MCF 10A (cell line): ENCODE results near the gene VASN. TPM values are rescaled to one million over a fixed set of nuclear protein-coding genes. Genes with fewer than 3 reads are reported as not detected.

Experiments
- BruUV-seq: library from RNA; stranded (reverse); fragments of 400-500 nt; replicated peaks from 2 replicates; lab custom pipeline; 2021; lab: Mats Ljungman, UMichigan
- CTCF ChIA-PET: fragments of 300-600 bp; sonication (Branson Sonifier 250); formaldehyde crosslinking; extraction: SDS; loops from one replicate; lab custom pipeline; 2021; ENCODE audit warnings: antibody characterized with exemption, inconsistent platforms; lab: Yijun Ruan, JAX
- POLR2A ChIA-PET: fragments of 300-600, 350-650 bp; sonication (Branson Sonifier 250); formaldehyde crosslinking; extraction: SDS; loops from one replicate; lab custom pipeline; 2020; ENCODE audit warnings: antibody characterized with exemption, inconsistent platforms; lab: Yijun Ruan, JAX
- DNase-seq: peaks from one replicate; pipeline ENCODE4 v3.0.0-alpha.2; 2018; ENCODE audit not compliant: unreplicated experiment
- H3K27ac Mint-ChIP-seq: one replicate; pipeline ENCODE4 v1.8.0; 2022; ENCODE audit warnings: mild to moderate bottlenecking, low read depth, mixed read lengths; ENCODE audit not compliant: unreplicated experiment
- H3K27me3 Mint-ChIP-seq: one replicate; pipeline ENCODE4 v1.8.0; 2022; ENCODE audit warnings: mixed read lengths; ENCODE audit not compliant: insufficient read depth, unreplicated experiment
- H3K36me3 Mint-ChIP-seq: one replicate; pipeline ENCODE4 v1.8.0; 2022; ENCODE audit warnings: mild to moderate bottlenecking, moderate library complexity, mixed read lengths; ENCODE audit not compliant: insufficient read depth, unreplicated experiment
- H3K4me1 Mint-ChIP-seq: one replicate; pipeline ENCODE4 v1.8.0; 2022; ENCODE audit warnings: mixed read lengths; ENCODE audit not compliant: insufficient read depth, unreplicated experiment
- H3K4me3 Mint-ChIP-seq: one replicate; pipeline ENCODE4 v1.8.0; 2022; ENCODE audit warnings: mild to moderate bottlenecking, moderate library complexity, mixed read lengths; ENCODE audit not compliant: unreplicated experiment
- H3K9me3 Mint-ChIP-seq: one replicate; pipeline ENCODE4 v1.8.0; 2022; ENCODE audit warnings: mixed read lengths; ENCODE audit not compliant: unreplicated experiment
- intact Hi-C: fragments of 100-400 bp; cut with micrococcal nuclease; formaldehyde crosslinking; loops from 2 replicates; pipeline ENCODE4 v1.14.1; 2022
- total RNA-seq: library from RNA; stranded (reverse); gene quantifications from 2 replicates; pipeline ENCODE4 v1.2.3, GENCODE V29; 2022
- TF ChIP-seq, protein P1 (sequence below): fragments of 200-600 bp; IDR thresholded peaks from one replicate; pipeline ENCODE4 v1.8.0; 2022; ENCODE audit warnings: antibody characterized with exemption, mild to moderate bottlenecking; ENCODE audit not compliant: unreplicated experiment

Gene VASN
- total RNA-seq, 1 experiment from 2014 or later: 4.0 TPM

DNA sequence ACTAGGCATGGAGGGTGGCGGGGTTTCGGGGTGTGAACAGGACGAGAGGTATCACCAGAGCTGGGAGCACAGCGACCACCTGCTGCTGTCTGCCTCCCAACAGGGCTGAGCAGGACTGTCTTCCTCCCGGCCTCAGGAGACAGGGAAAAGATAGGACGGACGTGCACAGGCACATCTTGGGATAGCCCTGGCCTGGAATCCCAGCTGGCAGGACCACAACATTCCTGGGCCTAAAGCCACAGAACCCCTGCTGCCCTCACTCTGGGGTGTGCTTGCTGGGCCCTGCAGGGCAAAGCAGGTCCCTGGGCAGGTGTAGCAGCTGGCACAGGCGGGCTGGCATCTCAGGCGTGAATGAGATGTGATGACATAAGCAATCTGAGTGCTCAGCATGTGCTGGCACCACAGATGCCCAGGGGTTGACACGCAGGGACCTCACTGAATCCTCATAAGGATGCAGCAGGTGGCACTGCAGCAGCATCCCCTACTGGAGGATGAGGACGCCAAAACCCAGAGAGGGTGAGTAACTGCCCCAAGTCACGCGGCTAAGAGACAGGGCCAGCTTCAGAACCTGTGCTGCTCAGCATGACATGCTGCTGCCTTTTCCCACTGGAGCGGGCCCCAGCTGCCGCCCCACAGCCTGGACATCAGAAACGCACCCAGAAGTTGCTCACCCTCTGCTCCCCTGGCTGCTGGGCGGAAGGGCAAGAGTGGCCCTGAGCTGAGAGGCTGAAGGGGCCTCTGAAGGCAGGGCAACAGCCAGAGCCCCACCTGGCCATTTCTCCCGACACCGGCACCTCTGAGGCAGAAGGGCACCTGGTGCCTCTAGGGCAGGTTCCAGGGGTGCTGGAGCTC, 37.7 kb downstream of the VASN start:
- Mint-ChIP-seq H3K27ac (no peak overlapping the region), H3K27me3 (no peaks in the 10 kb centered on the region), H3K4me3 (no peak overlapping the region), H3K9me3 (no peaks in the 10 kb centered on the region), H3K4me1 (peaks cover 14% of the 10 kb centered on the region), H3K36me3 (peaks cover 15% of the 10 kb centered on the region)
- POLR2A ChIA-PET: interaction anchor here (0.7 kb wide), 3 partner anchors 16 to 156 kb away, joined by 3 to 4 read pairs (median 3); no protein-coding TSS in a partner anchor
- intact Hi-C loops: no loop called here
- TF ChIP-seq, protein P1, sequence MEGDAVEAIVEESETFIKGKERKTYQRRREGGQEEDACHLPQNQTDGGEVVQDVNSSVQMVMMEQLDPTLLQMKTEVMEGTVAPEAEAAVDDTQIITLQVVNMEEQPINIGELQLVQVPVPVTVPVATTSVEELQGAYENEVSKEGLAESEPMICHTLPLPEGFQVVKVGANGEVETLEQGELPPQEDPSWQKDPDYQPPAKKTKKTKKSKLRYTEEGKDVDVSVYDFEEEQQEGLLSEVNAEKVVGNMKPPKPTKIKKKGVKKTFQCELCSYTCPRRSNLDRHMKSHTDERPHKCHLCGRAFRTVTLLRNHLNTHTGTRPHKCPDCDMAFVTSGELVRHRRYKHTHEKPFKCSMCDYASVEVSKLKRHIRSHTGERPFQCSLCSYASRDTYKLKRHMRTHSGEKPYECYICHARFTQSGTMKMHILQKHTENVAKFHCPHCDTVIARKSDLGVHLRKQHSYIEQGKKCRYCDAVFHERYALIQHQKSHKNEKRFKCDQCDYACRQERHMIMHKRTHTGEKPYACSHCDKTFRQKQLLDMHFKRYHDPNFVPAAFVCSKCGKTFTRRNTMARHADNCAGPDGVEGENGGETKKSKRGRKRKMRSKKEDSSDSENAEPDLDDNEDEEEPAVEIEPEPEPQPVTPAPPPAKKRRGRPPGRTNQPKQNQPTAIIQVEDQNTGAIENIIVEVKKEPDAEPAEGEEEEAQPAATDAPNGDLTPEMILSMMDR: no peak
- peak; percentile 53 for DNase-seq
- CTCF ChIA-PET: interaction anchor here (0.6 to 4.9 kb wide), 14 partner anchors 8 to 639 kb away, joined by 3 to 40 read pairs (median 3); no protein-coding TSS in a partner anchor
- no TSS peak for BruUV-seq

DNA sequence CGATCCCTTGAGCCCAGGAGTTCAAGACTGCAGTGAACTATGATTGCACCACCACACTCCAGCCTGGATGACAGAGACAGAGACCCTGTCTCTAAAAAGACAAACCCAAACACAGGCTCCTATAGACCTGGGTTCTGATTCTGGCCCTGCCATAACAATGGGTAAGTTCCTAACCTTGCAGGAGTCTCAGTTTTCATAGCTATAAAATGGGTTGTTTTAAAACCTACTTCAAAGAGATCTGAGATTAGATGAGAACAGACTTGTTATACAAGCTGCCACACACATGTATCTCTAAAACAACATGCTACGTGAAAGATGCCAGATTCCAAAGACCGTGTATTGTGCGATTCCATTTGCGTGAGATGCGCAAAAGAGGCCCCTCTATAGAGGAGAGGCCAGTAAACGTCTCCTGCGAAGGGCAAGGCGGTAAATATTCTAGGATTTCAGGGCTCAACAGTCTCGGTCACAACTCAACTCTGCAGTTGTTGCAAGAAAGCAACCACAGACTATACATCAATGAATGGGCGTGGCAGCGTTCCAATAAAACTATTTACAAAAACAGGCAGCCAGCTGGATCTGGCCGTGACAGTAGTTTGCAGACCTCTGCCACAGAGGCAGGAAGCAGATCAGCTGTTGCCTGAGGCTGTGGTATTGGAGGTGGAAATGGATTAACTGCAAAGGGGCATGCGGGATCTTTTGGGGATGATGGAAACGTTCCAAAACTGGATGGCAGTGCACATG, 38.9 kb downstream of the VASN start:
- intact Hi-C loops: no loop called here
- Mint-ChIP-seq H3K4me1 (peaks cover 26% of the 10 kb centered on the region), H3K9me3 (no peaks in the 10 kb centered on the region), H3K36me3 (peaks cover 15% of the 10 kb centered on the region), H3K27ac (peak overlapping the region; percentile 25), H3K27me3 (no peaks in the 10 kb centered on the region), H3K4me3 (no peak overlapping the region)
- ChIA-PET POLR2A (interaction anchor here (0.7 kb wide), 2 partner anchors 17 to 112 kb away, joined by 3 read pairs; no protein-coding TSS in a partner anchor), CTCF (interaction anchor here (0.5 to 4.9 kb wide), 11 partner anchors 8 to 475 kb away, joined by 3 to 40 read pairs (median 3); no protein-coding TSS in a partner anchor)
- peak; percentile 71 for DNase-seq
- TF ChIP-seq, protein P1: no peak
- no TSS peak for BruUV-seq

DNA sequence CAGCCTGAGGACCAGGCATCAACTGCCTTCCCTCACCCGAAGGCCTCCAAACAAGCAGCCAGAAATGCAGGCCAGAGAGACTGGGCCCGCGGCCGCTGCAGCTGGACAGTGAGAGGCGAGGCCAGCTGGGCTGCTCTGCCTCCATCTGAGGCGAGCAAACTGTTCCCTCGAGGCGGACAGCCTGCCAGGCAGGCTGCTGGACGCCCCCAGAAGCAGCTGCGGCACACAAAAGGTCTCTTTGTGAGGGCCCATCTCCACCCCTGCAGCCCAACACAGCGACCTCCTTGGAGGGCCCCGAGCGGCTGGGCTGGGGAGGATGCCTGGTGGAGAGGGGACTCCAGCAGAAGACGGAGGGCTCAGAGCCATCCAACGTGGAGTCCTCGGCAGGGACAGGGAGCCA, 40.0 kb downstream of the VASN start:
- Mint-ChIP-seq H3K4me3 (no peak overlapping the region), H3K27me3 (no peaks in the 10 kb centered on the region), H3K4me1 (peaks cover 27% of the 10 kb centered on the region), H3K27ac (no peak overlapping the region), H3K36me3 (peaks cover 10% of the 10 kb centered on the region), H3K9me3 (no peaks in the 10 kb centered on the region)
- TF ChIP-seq, protein P1: no peak
- DNase-seq: no peak
- ChIA-PET POLR2A (no interaction called here), CTCF (interaction anchor here (4.9 kb wide), 1 partner anchor 10 kb away, joined by 40 read pairs; no protein-coding TSS in a partner anchor)
- BruUV-seq: no TSS peak
- intact Hi-C loops: no loop called here

DNA sequence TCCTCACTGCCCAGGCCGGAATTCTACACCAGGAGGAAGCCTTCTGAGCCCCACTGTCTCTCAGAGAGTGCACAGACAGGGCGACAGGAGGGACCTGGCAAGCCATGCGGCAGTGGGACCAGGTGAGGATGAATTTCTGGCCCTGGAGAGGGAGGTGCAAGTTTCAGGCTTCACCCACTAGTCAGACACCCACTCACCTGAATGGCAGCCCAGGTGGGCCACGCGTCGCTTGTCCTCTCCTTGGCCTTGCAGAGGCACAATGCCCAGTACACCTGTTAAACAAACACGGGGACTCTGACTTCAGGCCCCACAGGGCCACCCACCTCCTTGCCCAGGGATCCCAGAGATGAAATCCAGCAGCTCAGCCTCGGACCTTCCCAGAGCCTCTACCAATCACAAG, 40.5 kb downstream of the VASN start:
- Mint-ChIP-seq H3K27ac (no peak overlapping the region), H3K27me3 (no peaks in the 10 kb centered on the region), H3K36me3 (peaks cover 10% of the 10 kb centered on the region), H3K4me1 (peaks cover 27% of the 10 kb centered on the region), H3K9me3 (no peaks in the 10 kb centered on the region), H3K4me3 (no peak overlapping the region)
- TF ChIP-seq, protein P1: no peak
- ChIA-PET CTCF (interaction anchor here (1.4 to 4.9 kb wide), 2 partner anchors 11 to 53 kb away, joined by 4 to 40 read pairs; no protein-coding TSS in a partner anchor), POLR2A (no interaction called here)
- BruUV-seq: no TSS peak
- intact Hi-C loops: no loop called here
- DNase-seq: no peak
